Astrocyte (in vitro differentiated cells and primary cell): ENCODE data around the gene DISP3. TPM values are rescaled to one million over a fixed set of nuclear protein-coding genes. Genes with fewer than 3 reads are reported as not detected.

Source experiments
- DNase-seq: peaks from one replicate; pipeline ENCODE4 v3.0.0-alpha.2; 2010; ENCODE audit warnings: low read depth
- FAIRE-seq: peaks from 2 replicates; lab custom pipeline; 2011; peaks lifted over from hg19 to GRCh38; lab: Jason Lieb, UNC
- H2AFZ ChIP-seq: 2 replicates; pipeline ENCODE4 v1.6.0; 2012; ENCODE audit warnings: low read depth, low read length, inconsistent platforms
- H3K27ac ChIP-seq: 2 replicates; pipeline ENCODE4 v1.5.1; 2011; ENCODE audit warnings: low read depth, low read length, inconsistent platforms
- H3K27me3 ChIP-seq: 2 replicates; pipeline ENCODE4 v1.6.0; 2011; ENCODE audit warnings: low read length, inconsistent platforms; ENCODE audit not compliant: insufficient read depth
- H3K36me3 ChIP-seq: 2 replicates; pipeline ENCODE4 v1.5.1; 2011; ENCODE audit warnings: low read length, inconsistent platforms; ENCODE audit not compliant: insufficient read depth
- H3K4me1 ChIP-seq: 2 replicates; pipeline ENCODE4 v1.5.1; 2011; ENCODE audit warnings: low read length, inconsistent platforms; ENCODE audit not compliant: insufficient read depth
- H3K4me2 ChIP-seq: 2 replicates; pipeline ENCODE4 v1.6.0; 2012; ENCODE audit warnings: low read length, inconsistent platforms
- H3K4me3 ChIP-seq: 2 replicates; pipeline ENCODE4 v1.5.1; 2011; ENCODE audit warnings: low read depth, mild to moderate bottlenecking, low read length, inconsistent platforms; ENCODE audit not compliant: insufficient read depth
- H3K79me2 ChIP-seq: 2 replicates; pipeline ENCODE4 v1.6.0; 2012; ENCODE audit warnings: mild to moderate bottlenecking, low read length, inconsistent platforms; ENCODE audit not compliant: insufficient read depth
- H3K9ac ChIP-seq: 2 replicates; pipeline ENCODE4 v1.6.0; 2012; ENCODE audit warnings: mild to moderate bottlenecking, low read length, inconsistent platforms
- H3K9me3 ChIP-seq: 2 replicates; pipeline ENCODE4 v1.5.1; 2012; ENCODE audit warnings: low read depth, mild to moderate bottlenecking, low read length, inconsistent platforms; ENCODE audit not compliant: insufficient read depth
- H4K20me1 ChIP-seq: 2 replicates; pipeline ENCODE4 v1.6.0; 2012; ENCODE audit warnings: low read length, inconsistent platforms; ENCODE audit not compliant: insufficient read depth
- H3K27ac Mint-ChIP-seq: one replicate; pipeline ENCODE4 v1.8.0; 2021; ENCODE audit warnings: mild to moderate bottlenecking, mixed read lengths; ENCODE audit not compliant: unreplicated experiment
- H3K27me3 Mint-ChIP-seq: one replicate; pipeline ENCODE4 v1.8.0; 2021; ENCODE audit warnings: low read depth, mixed read lengths; ENCODE audit not compliant: unreplicated experiment
- H3K36me3 Mint-ChIP-seq: one replicate; pipeline ENCODE4 v1.8.0; 2021; ENCODE audit warnings: low read depth, mixed read lengths; ENCODE audit not compliant: unreplicated experiment
- H3K4me1 Mint-ChIP-seq: one replicate; pipeline ENCODE4 v1.8.0; 2021; ENCODE audit warnings: low read depth, mixed read lengths; ENCODE audit not compliant: unreplicated experiment
- H3K4me3 Mint-ChIP-seq: one replicate; pipeline ENCODE4 v1.8.0; 2021; ENCODE audit warnings: mild to moderate bottlenecking, moderate library complexity, mixed read lengths; ENCODE audit not compliant: unreplicated experiment
- H3K9me3 Mint-ChIP-seq: one replicate; pipeline ENCODE4 v1.8.0; 2021; ENCODE audit warnings: mild to moderate bottlenecking, mixed read lengths; ENCODE audit not compliant: unreplicated experiment
- EZH2 ChIP-seq: IDR thresholded peaks from 2 replicates; pipeline ENCODE4 v1.6.1; 2012; ENCODE audit warnings: mild to moderate bottlenecking, low read length, inconsistent platforms; ENCODE audit not compliant: insufficient read depth
- total RNA-seq: library from RNA; stranded (reverse); gene quantifications from 2 replicates; pipeline ENCODE4 v1.2.1, GENCODE V29; 2021
- TF ChIP-seq, protein P1 (sequence below): IDR thresholded peaks from 2 replicates; pipeline ENCODE4 v1.5.1; 2011; ENCODE audit warnings: low read depth, mild to moderate bottlenecking, inconsistent platforms, low read length, moderate library complexity; ENCODE audit not compliant: insufficient read depth

The DISP3 gene
- total RNA-seq, 1 donor from 2014 or later: 0.32 TPM

- no peaks in the 10 kb centered on the region for H3K79me2 ChIP-seq
- FAIRE-seq: no peak
- no peaks in the 10 kb centered on the region for H3K36me3 ChIP-seq
- no peaks in the 10 kb centered on the region for H3K4me1 ChIP-seq
- Mint-ChIP-seq H3K4me1 (peaks cover 2% of the 10 kb centered on the region), H3K27me3 (peaks cover 81% of the 10 kb centered on the region), H3K36me3 (peaks cover 2% of the 10 kb centered on the region), H3K9me3 (peaks cover 6% of the 10 kb centered on the region), H3K4me3 (no peak overlapping the region), H3K27ac (no peak overlapping the region)
- TF ChIP-seq, protein P1, sequence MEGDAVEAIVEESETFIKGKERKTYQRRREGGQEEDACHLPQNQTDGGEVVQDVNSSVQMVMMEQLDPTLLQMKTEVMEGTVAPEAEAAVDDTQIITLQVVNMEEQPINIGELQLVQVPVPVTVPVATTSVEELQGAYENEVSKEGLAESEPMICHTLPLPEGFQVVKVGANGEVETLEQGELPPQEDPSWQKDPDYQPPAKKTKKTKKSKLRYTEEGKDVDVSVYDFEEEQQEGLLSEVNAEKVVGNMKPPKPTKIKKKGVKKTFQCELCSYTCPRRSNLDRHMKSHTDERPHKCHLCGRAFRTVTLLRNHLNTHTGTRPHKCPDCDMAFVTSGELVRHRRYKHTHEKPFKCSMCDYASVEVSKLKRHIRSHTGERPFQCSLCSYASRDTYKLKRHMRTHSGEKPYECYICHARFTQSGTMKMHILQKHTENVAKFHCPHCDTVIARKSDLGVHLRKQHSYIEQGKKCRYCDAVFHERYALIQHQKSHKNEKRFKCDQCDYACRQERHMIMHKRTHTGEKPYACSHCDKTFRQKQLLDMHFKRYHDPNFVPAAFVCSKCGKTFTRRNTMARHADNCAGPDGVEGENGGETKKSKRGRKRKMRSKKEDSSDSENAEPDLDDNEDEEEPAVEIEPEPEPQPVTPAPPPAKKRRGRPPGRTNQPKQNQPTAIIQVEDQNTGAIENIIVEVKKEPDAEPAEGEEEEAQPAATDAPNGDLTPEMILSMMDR: no peak
- no peak for TF ChIP-seq EZH2
- peaks cover 28% of the 10 kb centered on the region for H3K27me3 ChIP-seq
- H3K9ac ChIP-seq: no peak overlapping the region
- no peak overlapping the region for H2AFZ ChIP-seq
- no peak overlapping the region for H3K4me2 ChIP-seq
- no peaks in the 10 kb centered on the region for H4K20me1 ChIP-seq
- DNase-seq: no peak
- no peaks in the 10 kb centered on the region for H3K9me3 ChIP-seq
- no peak overlapping the region for H3K4me3 ChIP-seq
- H3K27ac ChIP-seq: no peak overlapping the region
Observed at GRCh38 chr1:11485191-11485590, 6.2 kb downstream of the DISP3 start.

- no peaks in the 10 kb centered on the region for H3K79me2 ChIP-seq
- H3K9ac ChIP-seq: no peak overlapping the region
- TF ChIP-seq, protein P1: no peak
- no peak for TF ChIP-seq EZH2
- H3K4me1 Mint-ChIP-seq: no peaks in the 10 kb centered on the region
- H3K36me3 Mint-ChIP-seq: peaks cover 2% of the 10 kb centered on the region
- H2AFZ ChIP-seq: no peak overlapping the region
- no peaks in the 10 kb centered on the region for H3K36me3 ChIP-seq
- H3K4me2 ChIP-seq: no peak overlapping the region
- no peaks in the 10 kb centered on the region for H3K4me1 ChIP-seq
- no peaks in the 10 kb centered on the region for H3K9me3 ChIP-seq
- H3K27me3 Mint-ChIP-seq: peaks cover 72% of the 10 kb centered on the region
- no peaks in the 10 kb centered on the region for H4K20me1 ChIP-seq
- H3K27ac Mint-ChIP-seq: no peak overlapping the region
- H3K9me3 Mint-ChIP-seq: peaks cover 2% of the 10 kb centered on the region
- FAIRE-seq: no peak
- no peak for DNase-seq
- peaks cover 23% of the 10 kb centered on the region for H3K27me3 ChIP-seq
- H3K27ac ChIP-seq: no peak overlapping the region
- no peak overlapping the region for H3K4me3 Mint-ChIP-seq
- no peak overlapping the region for H3K4me3 ChIP-seq
Observed at GRCh38 chr1:11486231-11487009, 7.5 kb downstream of the DISP3 start.

- Mint-ChIP-seq H3K27me3 (peaks cover 65% of the 10 kb centered on the region), H3K9me3 (peaks cover 2% of the 10 kb centered on the region), H3K4me1 (no peaks in the 10 kb centered on the region), H3K36me3 (peaks cover 2% of the 10 kb centered on the region), H3K27ac (no peak overlapping the region), H3K4me3 (no peak overlapping the region)
- Histone ChIP-seq H4K20me1 (no peaks in the 10 kb centered on the region), H3K9me3 (no peaks in the 10 kb centered on the region), H3K27ac (no peak overlapping the region), H3K27me3 (peaks cover 14% of the 10 kb centered on the region), H2AFZ (no peak overlapping the region), H3K4me3 (no peak overlapping the region), H3K79me2 (no peaks in the 10 kb centered on the region), H3K4me2 (no peak overlapping the region), H3K9ac (no peak overlapping the region), H3K4me1 (no peaks in the 10 kb centered on the region), H3K36me3 (no peaks in the 10 kb centered on the region)
- no peak for DNase-seq
- no peak for TF ChIP-seq EZH2
- FAIRE-seq: no peak
Observed at GRCh38 chr1:11487196-11487751, 8.3 kb downstream of the DISP3 start.
